NCI-H2196 (cell line): Measurements from ENCODE around the gene HES1.
"Not testable (repeated sequence)": the region's sequence is repeated elsewhere in the genome, so short reads cannot be mapped to it uniquely, and the experiment has no call there.

ENCODE experiments used
- DNase-seq: peaks from one replicate; lab custom pipeline; 2025; ENCODE audit not compliant: unreplicated experiment; lab: John Stamatoyannopoulos, UW

The HES1 gene

GRCh38 chr3:194135806-194136518, at the start of gene HES1:
TSS of gene HES1 (plus strand) at chr3:194136148. CDS start at chr3:194136381, 233 bp downstream.
- peak; percentile 100 for DNase-seq

- DNase-seq = no peak
Observed at GRCh38 chr3:194086388-194087075, 49.4 kb upstream of the HES1 start.

GRCh38 chr3:194087280-194087679, 48.7 kb upstream of the HES1 start:
- no peak for DNase-seq

GRCh38 chr3:194087995-194088855, 47.7 kb upstream of the HES1 start:
- DNase-seq = no peak

GRCh38 chr3:194089357-194090177, 46.4 kb upstream of the HES1 start:
- DNase-seq = peak; percentile 92

GRCh38 chr3:194090178-194090555, 45.8 kb upstream of the HES1 start:
- DNase-seq = not testable (repeated sequence)

GRCh38 chr3:194090716-194091115, 45.2 kb upstream of the HES1 start:
- DNase-seq = no peak

- no peak for DNase-seq
Observed at GRCh38 chr3:194091141-194091540, 44.8 kb upstream of the HES1 start.

GRCh38 chr3:194091897-194092296, 44.1 kb upstream of the HES1 start:
- DNase-seq = not testable (repeated sequence)

GRCh38 chr3:194092881-194093301, 43.1 kb upstream of the HES1 start:
- no peak for DNase-seq

- DNase-seq = no peak
Observed at GRCh38 chr3:194093842-194094241, 42.1 kb upstream of the HES1 start.

GRCh38 chr3:194095464-194095863, 40.5 kb upstream of the HES1 start:
- DNase-seq = peak; percentile 64

- DNase-seq = no peak
Observed at GRCh38 chr3:194095902-194096301, 40.0 kb upstream of the HES1 start.

GRCh38 chr3:194097141-194097882, 38.6 kb upstream of the HES1 start:
- DNase-seq = peak; percentile 41

GRCh38 chr3:194098081-194098842, 37.7 kb upstream of the HES1 start:
- peak; percentile 70 for DNase-seq

GRCh38 chr3:194098843-194099183, 37.1 kb upstream of the HES1 start:
- no peak for DNase-seq

- no peak for DNase-seq
Observed at GRCh38 chr3:194099215-194099614, 36.7 kb upstream of the HES1 start.

GRCh38 chr3:194100856-194101390, 35.0 kb upstream of the HES1 start:
- no peak for DNase-seq
